ENCODE results near the gene CEMIP.

CEMIP gene

GRCh38 chr15:80989518-80990478, 210.6 kb downstream of the CEMIP start, which contains the start of gene MESD:
Gene MESD, minus strand, starts transcription at chr15:80989819. Its CDS starts 28 bp downstream, at chr15:80989791.
- peak; percentile 95 for DNase-seq

- DNase-seq = no peak
Measured at GRCh38 chr15:80990955-80991354, 211.8 kb downstream of the CEMIP start.

- DNase-seq = peak; percentile 65
Measured at GRCh38 chr15:80991421-80991820, 212.3 kb downstream of the CEMIP start.

GRCh38 chr15:80992006-80992405, 212.8 kb downstream of the CEMIP start:
- DNase-seq = no peak

- no peak for DNase-seq
Measured at GRCh38 chr15:80992441-80992840, 213.3 kb downstream of the CEMIP start.

GRCh38 chr15:80996247-80996646, 217.1 kb downstream of the CEMIP start:
- DNase-seq = no peak

GRCh38 chr15:80997692-80998091, 218.5 kb downstream of the CEMIP start:
- no peak for DNase-seq

GRCh38 chr15:80998251-80998650, 219.1 kb downstream of the CEMIP start:
- no peak for DNase-seq

- no peak for DNase-seq
Measured at GRCh38 chr15:80999623-81000036, 220.5 kb downstream of the CEMIP start.

GRCh38 chr15:81000144-81000623, 221.0 kb downstream of the CEMIP start:
- no peak for DNase-seq

- DNase-seq = peak; percentile 96
Measured at GRCh38 chr15:81000624-81001151, 221.5 kb downstream of the CEMIP start, which contains the start of gene TLNRD1. Gene TLNRD1, plus strand, starts transcription at chr15:81000923. Its CDS starts 1,349 bp downstream, at chr15:81002272.

Measured in fibroblast of skin of right biceps (primary cell).